Measurements from ENCODE around the gene IFNL1.
"Not testable (repeated sequence)": the region's sequence is repeated elsewhere in the genome, so short reads cannot be mapped to it uniquely, and the experiment has no call there.

IFNL1 gene

GRCh38 chr19:39321832-39322176 is 25.6 kb downstream of the IFNL1 start:
- Histone ChIP-seq H3K27me3 (ENCODE audit: control insufficient read depth, insufficient read depth, low read length) (peaks cover 19% of the 10 kb centered on the region), H3K4me1 (ENCODE audit: control insufficient read depth, insufficient read depth, low read length) (no peaks in the 10 kb centered on the region), H3K27ac (ENCODE audit: low read depth, low read length) (no peak overlapping the region), H3K4me3 (ENCODE audit: low read depth, low read length) (no peak overlapping the region), H3K9ac (ENCODE audit: low read depth, low read length) (no peak overlapping the region), H3K9me3 (ENCODE audit: control insufficient read depth, insufficient read depth, low read length) (no peaks in the 10 kb centered on the region), H3K36me3 (ENCODE audit: control insufficient read depth, insufficient read depth, low read length) (no peaks in the 10 kb centered on the region)

GRCh38 chr19:39324242-39324842 is 28.1 kb downstream of the IFNL1 start:
- Histone ChIP-seq H3K27ac (ENCODE audit: low read depth, low read length) (no peak overlapping the region), H3K9me3 (ENCODE audit: control insufficient read depth, insufficient read depth, low read length) (no peaks in the 10 kb centered on the region), H3K36me3 (ENCODE audit: control insufficient read depth, insufficient read depth, low read length) (no peaks in the 10 kb centered on the region), H3K9ac (ENCODE audit: low read depth, low read length) (no peak overlapping the region), H3K4me3 (ENCODE audit: low read depth, low read length) (no peak overlapping the region), H3K27me3 (ENCODE audit: control insufficient read depth, insufficient read depth, low read length) (peaks cover 13% of the 10 kb centered on the region), H3K4me1 (ENCODE audit: control insufficient read depth, insufficient read depth, low read length) (peaks cover 7% of the 10 kb centered on the region)

- Histone ChIP-seq H3K36me3 (ENCODE audit: control insufficient read depth, insufficient read depth, low read length) (no peaks in the 10 kb centered on the region), H3K4me3 (ENCODE audit: low read depth, low read length) (no peak overlapping the region), H3K27me3 (ENCODE audit: control insufficient read depth, insufficient read depth, low read length) (peaks cover 3% of the 10 kb centered on the region; the same call in 1 of the 2 replicates), H3K9me3 (ENCODE audit: control insufficient read depth, insufficient read depth, low read length) (no peaks in the 10 kb centered on the region), H3K9ac (ENCODE audit: low read depth, low read length) (no peak overlapping the region), H3K4me1 (ENCODE audit: control insufficient read depth, insufficient read depth, low read length) (peaks cover 7% of the 10 kb centered on the region), H3K27ac (ENCODE audit: low read depth, low read length) (no peak overlapping the region)
Measured at GRCh38 chr19:39325778-39326665, 29.8 kb downstream of the IFNL1 start.

GRCh38 chr19:39327363-39328045 is 31.3 kb downstream of the IFNL1 start:
- H3K27me3 ChIP-seq (ENCODE audit: control insufficient read depth, insufficient read depth, low read length), result no peaks in the 10 kb centered on the region
- no peak overlapping the region for H3K9ac ChIP-seq (ENCODE audit: low read depth, low read length)
- H3K4me1 ChIP-seq (ENCODE audit: control insufficient read depth, insufficient read depth, low read length), result peaks cover 7% of the 10 kb centered on the region
- no peak overlapping the region for H3K27ac ChIP-seq (ENCODE audit: low read depth, low read length)
- H3K4me3 ChIP-seq (ENCODE audit: low read depth, low read length), result no peak overlapping the region
- H3K36me3 ChIP-seq (ENCODE audit: control insufficient read depth, insufficient read depth, low read length), result no peaks in the 10 kb centered on the region
- no peaks in the 10 kb centered on the region for H3K9me3 ChIP-seq (ENCODE audit: control insufficient read depth, insufficient read depth, low read length)

- Histone ChIP-seq H3K9ac (ENCODE audit: low read depth, low read length) (no peak overlapping the region), H3K27me3 (ENCODE audit: control insufficient read depth, insufficient read depth, low read length) (no peaks in the 10 kb centered on the region), H3K9me3 (ENCODE audit: control insufficient read depth, insufficient read depth, low read length) (no peaks in the 10 kb centered on the region), H3K36me3 (ENCODE audit: control insufficient read depth, insufficient read depth, low read length) (no peaks in the 10 kb centered on the region), H3K27ac (ENCODE audit: low read depth, low read length) (no peak overlapping the region), H3K4me1 (ENCODE audit: control insufficient read depth, insufficient read depth, low read length) (peaks cover 7% of the 10 kb centered on the region), H3K4me3 (ENCODE audit: low read depth, low read length) (no peak overlapping the region)
Measured at GRCh38 chr19:39328046-39328705, 32.0 kb downstream of the IFNL1 start.

- no peaks in the 10 kb centered on the region for H3K36me3 ChIP-seq (ENCODE audit: control insufficient read depth, insufficient read depth, low read length)
- no peaks in the 10 kb centered on the region for H3K9me3 ChIP-seq (ENCODE audit: control insufficient read depth, insufficient read depth, low read length)
- H3K27ac ChIP-seq (ENCODE audit: low read depth, low read length), result no peak overlapping the region
- H3K4me3 ChIP-seq (ENCODE audit: low read depth, low read length), result no peak overlapping the region
- H3K4me1 ChIP-seq (ENCODE audit: control insufficient read depth, insufficient read depth, low read length), result peaks cover 7% of the 10 kb centered on the region
- H3K9ac ChIP-seq (ENCODE audit: low read depth, low read length), result no peak overlapping the region
- H3K27me3 ChIP-seq (ENCODE audit: control insufficient read depth, insufficient read depth, low read length), result no peaks in the 10 kb centered on the region
Measured at GRCh38 chr19:39329948-39330347, 33.7 kb downstream of the IFNL1 start.

GRCh38 chr19:39332293-39332692 is 36.1 kb downstream of the IFNL1 start:
- Histone ChIP-seq H3K27ac (ENCODE audit: low read depth, low read length) (no peak overlapping the region), H3K9me3 (ENCODE audit: control insufficient read depth, insufficient read depth, low read length) (no peaks in the 10 kb centered on the region), H3K27me3 (ENCODE audit: control insufficient read depth, insufficient read depth, low read length) (no peaks in the 10 kb centered on the region), H3K4me3 (ENCODE audit: low read depth, low read length) (no peak overlapping the region), H3K4me1 (ENCODE audit: control insufficient read depth, insufficient read depth, low read length) (peaks cover 7% of the 10 kb centered on the region), H3K9ac (ENCODE audit: low read depth, low read length) (no peak overlapping the region), H3K36me3 (ENCODE audit: control insufficient read depth, insufficient read depth, low read length) (no peaks in the 10 kb centered on the region)

GRCh38 chr19:39332738-39333137 is 36.5 kb downstream of the IFNL1 start:
- not testable (repeated sequence) for H3K9ac ChIP-seq (ENCODE audit: low read depth, low read length); H3K27me3 ChIP-seq (ENCODE audit: control insufficient read depth, insufficient read depth, low read length); H3K9me3 ChIP-seq (ENCODE audit: control insufficient read depth, insufficient read depth, low read length); H3K4me1 ChIP-seq (ENCODE audit: control insufficient read depth, insufficient read depth, low read length); H3K27ac ChIP-seq (ENCODE audit: low read depth, low read length); H3K4me3 ChIP-seq (ENCODE audit: low read depth, low read length); H3K36me3 ChIP-seq (ENCODE audit: control insufficient read depth, insufficient read depth, low read length)

- H3K27ac ChIP-seq (ENCODE audit: low read depth, low read length), result no peak overlapping the region
- no peak overlapping the region for H3K9ac ChIP-seq (ENCODE audit: low read depth, low read length)
- no peak overlapping the region for H3K4me3 ChIP-seq (ENCODE audit: low read depth, low read length)
- no peaks in the 10 kb centered on the region for H3K9me3 ChIP-seq (ENCODE audit: control insufficient read depth, insufficient read depth, low read length)
- H3K27me3 ChIP-seq (ENCODE audit: control insufficient read depth, insufficient read depth, low read length), result no peaks in the 10 kb centered on the region
- no peaks in the 10 kb centered on the region for H3K4me1 ChIP-seq (ENCODE audit: control insufficient read depth, insufficient read depth, low read length)
- no peaks in the 10 kb centered on the region for H3K36me3 ChIP-seq (ENCODE audit: control insufficient read depth, insufficient read depth, low read length)
Measured at GRCh38 chr19:39333507-39333906, 37.3 kb downstream of the IFNL1 start.

GRCh38 chr19:39334444-39334976 is 38.3 kb downstream of the IFNL1 start:
- Histone ChIP-seq H3K4me3 (ENCODE audit: low read depth, low read length) (no peak overlapping the region), H3K36me3 (ENCODE audit: control insufficient read depth, insufficient read depth, low read length) (no peaks in the 10 kb centered on the region), H3K4me1 (ENCODE audit: control insufficient read depth, insufficient read depth, low read length) (no peaks in the 10 kb centered on the region), H3K27me3 (ENCODE audit: control insufficient read depth, insufficient read depth, low read length) (no peaks in the 10 kb centered on the region), H3K27ac (ENCODE audit: low read depth, low read length) (no peak overlapping the region), H3K9ac (ENCODE audit: low read depth, low read length) (no peak overlapping the region), H3K9me3 (ENCODE audit: control insufficient read depth, insufficient read depth, low read length) (no peaks in the 10 kb centered on the region)

Data from HUES48 (cell line).